Stimulated activated CD4-positive, alpha-beta T cell treated with anti-CD3 and anti-CD28 coated beads, Interleukin-1b, Interleukin-23, amount 100 ng/mL, for 4 hours (primary cell): ENCODE results near the gene CCL15.

Experiments used
- DNase-seq, 2 donors: peaks; one replicate each; pipeline ENCODE4 v3.0.0-alpha.2; 2020; ENCODE audit warnings: low read depth in 2 of 2

Gene CCL15

DNA sequence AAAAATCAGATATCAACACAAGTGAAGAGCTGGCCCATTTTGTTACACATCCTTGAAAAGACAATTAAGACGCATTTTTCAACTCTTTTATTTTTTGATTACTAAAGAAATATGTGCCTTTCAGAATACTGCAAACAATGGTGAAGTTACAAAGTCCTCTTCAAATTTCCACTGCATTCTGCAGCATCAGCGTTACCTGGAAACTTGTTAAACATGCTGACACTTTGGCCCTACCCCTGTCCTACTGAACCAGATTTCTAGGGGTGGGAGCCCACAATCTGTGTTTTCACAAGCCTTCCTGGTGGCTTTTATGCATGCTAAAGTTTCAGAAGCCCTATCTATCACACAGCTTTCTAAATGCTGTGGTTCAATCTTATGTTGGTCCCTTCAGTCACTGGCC, 10.3 kb downstream of the CCL15 start:
- DNase-seq = no peak

DNA sequence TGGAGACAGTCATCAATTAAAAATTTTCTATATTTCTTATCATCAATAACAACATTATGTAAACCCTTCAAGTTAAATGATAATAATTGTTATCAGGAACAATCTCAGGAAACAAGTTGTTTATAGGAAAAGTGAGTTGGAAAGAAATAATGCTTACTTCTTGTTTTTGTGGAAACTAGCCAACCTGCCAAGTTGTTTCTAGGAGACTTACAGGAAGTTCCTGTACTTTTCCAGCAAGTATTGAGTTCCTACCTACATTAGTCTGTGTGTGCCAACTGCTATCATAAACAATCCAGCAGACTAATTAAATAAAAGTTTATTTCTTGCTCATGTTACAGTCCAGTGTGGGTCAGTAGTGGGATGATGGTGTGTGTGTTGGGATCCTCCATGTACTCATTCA, 13.2 kb downstream of the CCL15 start:
- DNase-seq = no peak

- DNase-seq = no peak
Observed at GRCh38 chr17:35986643-35987042, 14.7 kb downstream of the CCL15 start, which contains the start of gene CCL14. Gene CCL14, minus strand, starts transcription at chr17:35986729. Its CDS starts 80 bp downstream, at chr17:35986649.

DNA sequence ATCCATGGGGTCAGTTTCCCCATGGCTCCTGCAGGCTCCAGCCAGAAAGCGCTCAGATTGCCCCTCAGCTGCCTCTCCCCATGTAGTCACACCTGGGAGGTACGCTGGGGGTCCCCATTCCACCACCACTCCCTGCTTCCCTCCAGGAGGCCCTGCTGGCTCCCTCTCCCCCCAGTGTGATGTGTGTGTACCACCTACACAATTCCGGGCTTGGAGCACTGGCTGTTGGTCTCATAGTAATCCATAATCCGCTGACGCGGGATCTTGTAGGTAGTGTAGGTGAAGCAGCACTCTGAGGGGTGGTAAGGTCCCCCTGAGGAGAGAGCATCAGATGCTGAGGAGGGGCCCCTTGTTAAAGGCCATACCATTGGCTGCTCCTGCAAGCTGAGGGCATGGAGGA, 17.2 kb downstream of the CCL15 start:
- DNase-seq = no peak

- no peak for DNase-seq
Observed at GRCh38 chr17:35982409-35983191, 18.8 kb downstream of the CCL15 start.

- DNase-seq = no peak
Observed at GRCh38 chr17:35981908-35982330, 19.4 kb downstream of the CCL15 start.

GRCh38 chr17:35981246-35981645, 20.1 kb downstream of the CCL15 start, which contains the start of gene CCL16:
Gene CCL16, minus strand, starts transcription at chr17:35981497. Its CDS starts 77 bp downstream, at chr17:35981420.
- no peak for DNase-seq

- no peak for DNase-seq
Observed at GRCh38 chr17:35978346-35978745, 23.0 kb downstream of the CCL15 start.

GRCh38 chr17:35977509-35977908, 23.8 kb downstream of the CCL15 start:
- no peak for DNase-seq

GRCh38 chr17:35973333-35974260, 27.8 kb downstream of the CCL15 start:
- DNase-seq = no peak

- no peak for DNase-seq
Observed at GRCh38 chr17:35972945-35973332, 28.4 kb downstream of the CCL15 start.

DNA sequence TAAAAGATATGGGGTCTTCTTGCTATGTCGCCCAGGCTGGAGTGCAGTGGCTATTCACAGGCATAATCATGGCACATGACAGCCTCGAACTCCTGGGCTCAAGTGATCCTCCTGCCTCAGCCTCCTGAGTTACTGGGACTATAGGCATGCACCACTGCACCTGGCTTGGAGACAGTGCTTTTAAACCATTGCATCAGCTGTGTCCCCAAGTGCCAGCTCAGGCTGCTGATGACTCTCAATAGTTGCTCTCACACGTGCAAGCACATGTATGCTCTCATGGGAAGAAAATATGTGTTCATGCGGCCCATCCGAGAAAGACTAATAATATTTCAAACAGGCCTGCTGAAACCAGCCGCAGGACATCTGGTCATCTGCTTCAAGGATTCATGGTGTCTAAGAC, 28.8 kb downstream of the CCL15 start:
- no peak for DNase-seq

- no peak for DNase-seq
Observed at GRCh38 chr17:35972066-35972465, 29.3 kb downstream of the CCL15 start.

GRCh38 chr17:35969558-35970380, 31.6 kb downstream of the CCL15 start:
- peak; percentile 47 to 59 for DNase-seq

DNA sequence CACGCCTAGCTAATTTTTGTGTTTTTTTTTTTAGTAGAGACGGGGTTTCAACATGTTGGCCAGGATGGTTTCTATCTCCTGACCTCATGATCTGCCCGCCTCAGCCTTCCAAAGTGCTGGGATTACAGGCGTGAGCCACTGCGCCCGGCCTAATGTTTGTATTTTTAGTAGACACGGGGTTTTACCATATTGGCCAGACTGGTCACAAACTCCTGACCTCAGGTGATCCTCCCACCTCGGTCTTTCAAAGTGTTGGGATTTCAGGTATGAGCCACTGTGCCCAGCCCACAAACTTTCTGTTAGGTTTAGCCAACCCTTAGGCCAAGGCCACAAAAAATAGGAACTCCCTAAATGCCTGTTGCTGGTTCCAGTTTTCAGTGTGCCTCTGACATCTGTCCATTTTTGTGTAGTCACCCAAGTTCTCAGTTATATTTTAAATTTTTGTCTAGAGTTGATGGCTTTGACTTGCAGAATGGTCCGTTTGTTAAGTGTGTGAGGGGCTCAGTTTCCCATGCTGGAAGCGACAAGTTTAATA, 32.8 kb downstream of the CCL15 start:
- no peak for DNase-seq

GRCh38 chr17:35965272-35965671, 36.1 kb downstream of the CCL15 start:
- DNase-seq = no peak

GRCh38 chr17:35963663-35964062, 37.7 kb downstream of the CCL15 start:
- DNase-seq = no peak

DNA sequence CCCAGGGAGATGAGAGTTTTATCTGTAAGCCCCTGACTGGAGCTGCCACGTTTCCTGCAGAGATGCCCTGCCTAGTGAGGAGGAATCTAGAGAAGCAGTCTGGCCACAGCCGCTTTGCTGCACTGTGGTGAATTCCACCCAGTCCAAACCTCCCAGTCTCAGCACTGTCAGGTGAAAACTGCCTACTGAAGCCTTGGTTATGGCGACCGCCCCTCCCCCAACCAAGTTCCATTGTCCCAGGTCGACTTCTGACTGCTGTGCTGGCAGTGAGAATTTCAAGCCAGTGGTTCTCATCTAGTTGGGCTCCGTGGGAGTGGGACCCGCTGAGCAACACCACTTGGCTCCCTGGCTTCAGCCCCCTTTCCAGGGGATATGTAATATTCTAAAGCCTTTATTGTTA, 47.6 kb downstream of the CCL15 start:
- DNase-seq = no peak

GRCh38 chr17:35949401-35949800, 52.0 kb downstream of the CCL15 start:
- DNase-seq = no peak

DNA sequence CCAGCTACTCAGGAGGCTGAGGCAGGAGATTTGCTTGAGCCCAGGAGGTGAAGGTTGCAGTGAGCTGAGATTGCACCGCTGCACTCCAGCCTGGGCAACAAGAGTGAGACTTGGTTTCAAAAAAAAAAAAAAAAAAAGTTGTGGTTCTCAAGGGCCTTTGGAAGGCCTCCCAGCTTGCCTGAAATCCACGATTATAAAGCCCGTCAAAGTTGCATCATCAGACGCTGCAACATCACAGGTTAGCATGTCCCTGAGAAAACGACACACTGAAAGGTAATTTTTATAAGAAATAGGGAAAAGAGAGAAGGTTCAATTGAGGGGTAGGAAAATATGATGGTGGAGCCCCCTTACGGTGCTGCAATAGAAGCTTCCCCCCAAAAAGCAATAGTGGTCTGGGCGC, 53.3 kb downstream of the CCL15 start:
- no peak for DNase-seq
